ENCODE measurements around the gene WAC.

Gene WAC

GRCh38 chr10:28585076-28585475, 52.2 kb downstream of the WAC start:
- TF ChIP-seq EZH2 (IDR thresholded peaks at IDR 0.05; ENCODE audit: borderline replicate concordance, low read length) (no peak), CTCF (IDR thresholded peaks at IDR 0.05; ENCODE audit: low read length) (no peak)
- H2AFZ ChIP-seq (ENCODE audit: low read length), result no peak overlapping the region
- no peaks in the 10 kb centered on the region for H3F3A ChIP-seq (ENCODE audit: insufficient read depth, low read length)
- H3K36me3 ChIP-seq (ENCODE audit: insufficient read depth, low read length), result peaks cover 99% of the 10 kb centered on the region
- H3K9me2 ChIP-seq (ENCODE audit: low read depth, low read length), result no peaks in the 10 kb centered on the region
- H3K4me1 ChIP-seq (ENCODE audit: insufficient read depth, low read length, severe bottlenecking), result no peaks in the 10 kb centered on the region
- no peaks in the 10 kb centered on the region for H3K9me3 ChIP-seq (ENCODE audit: low read length)
- no peak overlapping the region for H3K27ac ChIP-seq (ENCODE audit: low read depth, low read length, poor library complexity, severe bottlenecking)
- no peak overlapping the region for H3K9ac ChIP-seq (ENCODE audit: low read length)
- peaks cover 73% of the 10 kb centered on the region for H3K79me2 ChIP-seq (ENCODE audit: insufficient read depth, low read length)
- H3K4me3 ChIP-seq (ENCODE audit: low read depth, low read length, poor library complexity, severe bottlenecking), result no peak overlapping the region
- no peak overlapping the region for H3K4me2 ChIP-seq (ENCODE audit: low read length)
- no peaks in the 10 kb centered on the region for H3K27me3 ChIP-seq (ENCODE audit: insufficient read depth, low read length)
- H4K20me1 ChIP-seq (ENCODE audit: insufficient read depth, low read length), result peaks cover 5% of the 10 kb centered on the region; the same call in 1 of the 2 replicates

DNA sequence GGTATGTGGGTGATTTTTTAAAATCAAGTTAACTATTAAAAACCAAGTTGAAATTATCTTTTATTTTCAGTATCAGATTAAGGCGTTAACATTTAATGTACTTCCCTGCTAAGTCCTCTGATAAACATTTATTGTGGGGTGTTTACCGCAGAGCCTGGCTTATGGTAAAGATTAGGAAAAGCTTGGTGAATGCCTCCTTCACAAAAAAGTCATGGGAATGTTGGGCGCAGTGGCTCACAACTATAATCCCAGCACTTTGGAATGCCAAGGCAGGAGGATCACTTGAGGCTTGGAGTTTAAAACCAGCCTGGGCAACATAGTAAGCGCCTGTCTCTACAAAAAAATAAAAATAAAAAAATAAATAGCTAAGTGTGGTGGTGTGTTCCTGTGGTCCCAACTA, 53.3 kb downstream of the WAC start:
- peaks cover 5% of the 10 kb centered on the region; the same call in 1 of the 2 replicates for H4K20me1 ChIP-seq (ENCODE audit: insufficient read depth, low read length)

DNA sequence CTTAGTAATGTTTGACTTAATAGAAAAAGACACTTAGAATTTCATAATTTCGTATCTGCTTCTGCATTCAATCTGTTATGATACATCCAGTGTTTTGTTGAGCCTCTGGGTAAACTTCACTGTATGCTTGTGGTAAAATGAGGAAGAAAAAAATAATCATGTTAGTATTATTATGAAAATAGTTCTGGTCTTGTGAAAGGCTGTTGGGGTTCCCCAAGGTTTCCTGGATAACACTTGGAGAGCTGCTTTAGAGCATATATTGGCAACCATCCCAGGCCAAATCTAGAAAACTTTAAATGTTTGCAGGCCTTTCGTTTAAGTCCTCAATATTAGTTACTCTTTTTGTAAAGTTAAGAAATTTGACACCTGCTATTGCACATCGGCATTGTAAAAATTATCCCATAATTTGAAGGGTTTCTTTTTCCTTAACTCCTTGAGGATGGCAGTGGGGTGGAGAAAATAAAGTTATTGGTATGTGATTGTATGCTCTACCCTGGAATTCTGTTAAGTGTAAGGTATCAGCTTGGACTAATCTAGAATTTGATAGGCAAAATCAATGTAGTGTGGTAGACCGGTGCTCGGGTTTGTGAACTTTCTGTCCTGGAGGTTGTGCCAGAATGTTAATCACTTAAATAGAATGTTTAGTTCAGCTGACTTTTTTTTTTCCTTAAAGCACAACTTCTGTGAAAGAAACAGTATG, 54.5 kb downstream of the WAC start:
- Histone ChIP-seq H3K9me2 (ENCODE audit: low read depth, low read length) (no peaks in the 10 kb centered on the region), H3F3A (ENCODE audit: insufficient read depth, low read length) (no peaks in the 10 kb centered on the region), H3K4me1 (ENCODE audit: insufficient read depth, low read length, severe bottlenecking) (no peaks in the 10 kb centered on the region), H3K27ac (ENCODE audit: low read depth, low read length, poor library complexity, severe bottlenecking) (no peak overlapping the region), H3K27me3 (ENCODE audit: insufficient read depth, low read length) (no peaks in the 10 kb centered on the region), H3K36me3 (ENCODE audit: insufficient read depth, low read length) (peaks cover 99% of the 10 kb centered on the region), H3K79me2 (ENCODE audit: insufficient read depth, low read length) (peaks cover 58% of the 10 kb centered on the region), H3K9ac (ENCODE audit: low read length) (no peak overlapping the region), H3K4me3 (ENCODE audit: low read depth, low read length, poor library complexity, severe bottlenecking) (no peak overlapping the region), H3K9me3 (ENCODE audit: low read length) (no peaks in the 10 kb centered on the region), H2AFZ (ENCODE audit: low read length) (no peak overlapping the region), H4K20me1 (ENCODE audit: insufficient read depth, low read length) (peaks cover 5% of the 10 kb centered on the region; the same call in 1 of the 2 replicates), H3K4me2 (ENCODE audit: low read length) (no peak overlapping the region)
- TF ChIP-seq EZH2 (IDR thresholded peaks at IDR 0.05; ENCODE audit: borderline replicate concordance, low read length) (no peak), CTCF (IDR thresholded peaks at IDR 0.05; ENCODE audit: low read length) (no peak)

More for the DNA sequence above, 53.3 kb downstream of the WAC start:
- H3F3A ChIP-seq (ENCODE audit: insufficient read depth, low read length), result no peaks in the 10 kb centered on the region
- H3K27me3 ChIP-seq (ENCODE audit: insufficient read depth, low read length), result no peaks in the 10 kb centered on the region
- H3K4me1 ChIP-seq (ENCODE audit: insufficient read depth, low read length, severe bottlenecking), result no peaks in the 10 kb centered on the region
- no peaks in the 10 kb centered on the region for H3K9me2 ChIP-seq (ENCODE audit: low read depth, low read length)
- no peaks in the 10 kb centered on the region for H3K9me3 ChIP-seq (ENCODE audit: low read length)
- no peak overlapping the region for H3K27ac ChIP-seq (ENCODE audit: low read depth, low read length, poor library complexity, severe bottlenecking)
- H3K36me3 ChIP-seq (ENCODE audit: insufficient read depth, low read length), result peaks cover 99% of the 10 kb centered on the region
- peaks cover 69% of the 10 kb centered on the region for H3K79me2 ChIP-seq (ENCODE audit: insufficient read depth, low read length)
- no peak overlapping the region for H3K4me2 ChIP-seq (ENCODE audit: low read length)
- H2AFZ ChIP-seq (ENCODE audit: low read length), result no peak overlapping the region
- H3K4me3 ChIP-seq (ENCODE audit: low read depth, low read length, poor library complexity, severe bottlenecking), result no peak overlapping the region
- TF ChIP-seq CTCF (IDR thresholded peaks at IDR 0.05; ENCODE audit: low read length), result no peak
- no peak for TF ChIP-seq EZH2 (IDR thresholded peaks at IDR 0.05; ENCODE audit: borderline replicate concordance, low read length)
- H3K9ac ChIP-seq (ENCODE audit: low read length), result no peak overlapping the region
